Measurements from ENCODE around the gene PAPSS1. TPM values are rescaled to one million over a fixed set of nuclear protein-coding genes. Genes with fewer than 3 reads are reported as not detected.

The PAPSS1 gene
- total RNA-seq, 1 experiment from 2014 or later = 52.1 TPM

GRCh38 chr4:107629318-107629717, 90.7 kb downstream of the PAPSS1 start:
- no peak for DNase-seq (ENCODE audit: low read depth)

GRCh38 chr4:107625391-107625902, 94.6 kb downstream of the PAPSS1 start:
- no peak for DNase-seq (ENCODE audit: low read depth)

GRCh38 chr4:107624024-107624423, 96.0 kb downstream of the PAPSS1 start:
- DNase-seq (ENCODE audit: low read depth) = no peak

- no peak for DNase-seq (ENCODE audit: low read depth)
Observed at GRCh38 chr4:107622006-107622405, 98.0 kb downstream of the PAPSS1 start.

GRCh38 chr4:107619731-107620130, 100.3 kb downstream of the PAPSS1 start:
- DNase-seq (ENCODE audit: low read depth) = peak; percentile 22

- DNase-seq (ENCODE audit: low read depth) = peak; percentile 85
Observed at GRCh38 chr4:107619066-107619465, 101.0 kb downstream of the PAPSS1 start.

- no peak for DNase-seq (ENCODE audit: low read depth)
Observed at GRCh38 chr4:107618656-107619055, 101.4 kb downstream of the PAPSS1 start.

- DNase-seq (ENCODE audit: low read depth) = no peak
Observed at GRCh38 chr4:107616838-107617389, 103.1 kb downstream of the PAPSS1 start.

- DNase-seq (ENCODE audit: low read depth) = no peak
Observed at GRCh38 chr4:107615809-107616208, 104.2 kb downstream of the PAPSS1 start.

- no peak for DNase-seq (ENCODE audit: low read depth)
Observed at GRCh38 chr4:107603430-107603829, 116.6 kb downstream of the PAPSS1 start.

- no peak for DNase-seq (ENCODE audit: low read depth)
Observed at GRCh38 chr4:107600983-107601382, 119.1 kb downstream of the PAPSS1 start.

GRCh38 chr4:107600436-107600835, 119.6 kb downstream of the PAPSS1 start:
- DNase-seq (ENCODE audit: low read depth) = no peak

- no peak for DNase-seq (ENCODE audit: low read depth)
Observed at GRCh38 chr4:107599841-107600240, 120.2 kb downstream of the PAPSS1 start.

- no peak for DNase-seq (ENCODE audit: low read depth)
Observed at GRCh38 chr4:107593230-107593629, 126.8 kb downstream of the PAPSS1 start.

GRCh38 chr4:107592519-107592918, 127.5 kb downstream of the PAPSS1 start:
- DNase-seq (ENCODE audit: low read depth) = no peak

GRCh38 chr4:107589269-107589668, 130.8 kb downstream of the PAPSS1 start:
- DNase-seq (ENCODE audit: low read depth) = no peak

- peak; percentile 7 for DNase-seq (ENCODE audit: low read depth)
Observed at GRCh38 chr4:107586371-107586770, 133.7 kb downstream of the PAPSS1 start.

- peak; percentile 61 for DNase-seq (ENCODE audit: low read depth)
Observed at GRCh38 chr4:107579099-107579498, 140.9 kb downstream of the PAPSS1 start.

GRCh38 chr4:107578321-107578720, 141.7 kb downstream of the PAPSS1 start:
- DNase-seq (ENCODE audit: low read depth) = no peak

- DNase-seq (ENCODE audit: low read depth) = no peak
Observed at GRCh38 chr4:107577743-107578142, 142.3 kb downstream of the PAPSS1 start.

- no peak for DNase-seq (ENCODE audit: low read depth)
Observed at GRCh38 chr4:107575243-107575642, 144.8 kb downstream of the PAPSS1 start.

GRCh38 chr4:107572281-107572680, 147.8 kb downstream of the PAPSS1 start:
- no peak for DNase-seq (ENCODE audit: low read depth)

- no peak for DNase-seq (ENCODE audit: low read depth)
Observed at GRCh38 chr4:107570952-107571351, 149.1 kb downstream of the PAPSS1 start.

GRCh38 chr4:107564326-107564725, 155.7 kb downstream of the PAPSS1 start:
- DNase-seq (ENCODE audit: low read depth) = no peak
